Karpas-422 (cell line): ENCODE measurements around the gene EFHB. TPM values are rescaled to one million over a fixed set of nuclear protein-coding genes. Genes with fewer than 3 reads are reported as not detected.
"Not testable (repeated sequence)": the region's sequence is repeated elsewhere in the genome, so short reads cannot be mapped to it uniquely, and the experiment has no call there.

Source experiments
- DNase-seq: peaks from one replicate; pipeline ENCODE4 v3.0.0-alpha.2; 2015
- H2AFZ ChIP-seq: fragments of 200-600 bp; sonication (generic); 2 replicates; pipeline ENCODE4 v1.6.1; 2014; ENCODE audit warnings: antibody characterized with exemption, low read length, mixed read lengths
- H3K27ac ChIP-seq: fragments of 200-600 bp; sonication (generic); 2 replicates; pipeline ENCODE4 v1.5.1; 2014; ENCODE audit warnings: mild to moderate bottlenecking, low read length, moderate library complexity
- H3K27me3 ChIP-seq: fragments of 200-600 bp; sonication (generic); 2 replicates; pipeline ENCODE4 v1.6.1; 2014; ENCODE audit warnings: low read length, mixed read lengths
- H3K36me3 ChIP-seq: fragments of 200-600 bp; sonication (generic); 2 replicates; pipeline ENCODE4 v1.6.1; 2014; ENCODE audit warnings: low read length, mixed read lengths; ENCODE audit not compliant: insufficient read depth
- H3K4me1 ChIP-seq: fragments of 200-600 bp; sonication (generic); 2 replicates; pipeline ENCODE4 v1.6.1; 2014; ENCODE audit warnings: mild to moderate bottlenecking, low read length, mixed read lengths
- H3K4me2 ChIP-seq: fragments of 200-600 bp; sonication (generic); 2 replicates; pipeline ENCODE4 v1.6.1; 2014; ENCODE audit warnings: low read length, low read depth, mild to moderate bottlenecking; ENCODE audit not compliant: poor library complexity, severe bottlenecking
- H3K4me3 ChIP-seq: fragments of 200-600 bp; sonication (generic); 2 replicates; pipeline ENCODE4 v1.5.1; 2014; ENCODE audit warnings: mild to moderate bottlenecking, antibody characterized with exemption, low read length, mixed read lengths
- H3K79me2 ChIP-seq: fragments of 200-600 bp; sonication (generic); 2 replicates; pipeline ENCODE4 v1.6.1; 2014; ENCODE audit warnings: mild to moderate bottlenecking, low read length, mixed read lengths
- H3K9ac ChIP-seq: fragments of 200-600 bp; sonication (generic); 2 replicates; pipeline ENCODE4 v1.6.0; 2014; ENCODE audit warnings: low read length
- H3K9me2 ChIP-seq: fragments of 200-600 bp; sonication (generic), shearing (Covaris generic); replicated peaks from 2 replicates; pipeline ENCODE4 v1.6.0; 2014; ENCODE audit warnings: mild to moderate bottlenecking, low read length, moderate library complexity; ENCODE audit not compliant: insufficient read depth
- H3K9me3 ChIP-seq: fragments of 300-700, 200-600 bp; sonication (generic); 2 replicates; pipeline ENCODE4 v1.6.1; 2014; ENCODE audit warnings: low read length, mixed read lengths
- H4K20me1 ChIP-seq: fragments of 200-600 bp; sonication (generic); 2 replicates; pipeline ENCODE4 v1.6.1; 2014; ENCODE audit warnings: mild to moderate bottlenecking, antibody characterized with exemption, low read length, low read depth; ENCODE audit not compliant: insufficient read depth
- total RNA-seq: library from RNA; depleted of rRNA; stranded (reverse); fragments of >200 nt; shearing (Covaris generic); gene quantifications from 2 replicates; pipeline ENCODE4 v1.2.3, GENCODE V29; 2014; ENCODE audit warnings: low replicate concordance

Gene EFHB
- total RNA-seq, 1 experiment from 2014 or later: 7.3 TPM

DNA sequence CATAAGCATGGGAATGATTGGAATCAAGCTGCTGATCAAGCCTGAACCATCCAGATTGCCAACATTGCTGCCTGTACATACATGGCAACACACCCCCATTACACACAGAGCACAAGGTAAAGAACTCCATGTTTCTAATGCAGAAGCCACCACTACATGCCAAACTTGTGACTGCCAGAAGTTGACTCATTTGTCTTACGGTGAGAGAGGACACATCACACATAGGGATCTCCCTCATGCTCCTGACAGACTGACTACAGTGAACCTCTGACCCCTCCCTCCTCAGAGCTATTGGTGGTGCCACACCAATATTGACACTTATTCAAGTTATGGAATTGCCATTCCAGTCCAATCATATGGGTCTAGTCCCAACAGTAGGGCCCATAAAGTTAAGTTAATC is 42.3 kb downstream of the EFHB start:
- Histone ChIP-seq H3K9ac (no peak overlapping the region), H4K20me1 (no peaks in the 10 kb centered on the region), H3K4me2 (no peak overlapping the region), H3K4me3 (no peak overlapping the region), H3K79me2 (no peaks in the 10 kb centered on the region), H3K27me3 (no peaks in the 10 kb centered on the region), H3K9me2 (no peaks in the 10 kb centered on the region), H3K27ac (no peak overlapping the region), H3K9me3 (no peaks in the 10 kb centered on the region), H3K4me1 (no peaks in the 10 kb centered on the region), H3K36me3 (no peaks in the 10 kb centered on the region), H2AFZ (no peak overlapping the region)
- no peak for DNase-seq

DNA sequence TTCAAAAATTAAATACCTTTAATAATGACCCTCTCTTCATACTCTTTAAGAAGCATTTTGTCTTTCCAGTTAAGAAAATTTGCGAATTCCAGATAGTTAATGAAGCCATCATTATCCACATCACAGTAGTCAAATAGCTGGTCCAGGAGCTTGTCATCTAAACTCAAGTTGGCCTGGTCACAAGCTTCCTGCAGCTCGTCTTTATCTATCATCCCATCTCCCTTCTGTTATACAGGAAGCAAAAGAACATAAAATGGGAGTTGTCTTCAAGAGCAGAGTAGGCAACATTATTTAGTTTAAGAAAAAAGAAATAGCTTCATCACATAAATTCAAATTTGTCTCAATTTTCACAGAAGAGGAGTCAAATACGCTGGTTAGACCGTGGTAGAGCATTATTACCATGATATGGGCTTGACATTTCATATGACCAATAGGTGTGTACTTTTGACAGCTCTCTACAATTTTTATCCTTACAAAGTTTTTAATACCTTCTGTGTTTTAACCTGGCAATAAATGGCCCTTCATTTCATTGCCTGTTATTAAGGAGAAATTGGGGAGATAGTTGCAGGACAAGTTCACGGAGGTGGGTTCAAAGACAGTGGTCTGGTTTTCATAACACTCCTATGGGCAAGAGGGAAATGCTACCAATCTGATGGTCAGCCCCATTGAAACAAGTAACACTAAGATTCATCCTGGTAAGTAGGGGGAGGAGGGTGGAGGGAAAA is 45.4 kb downstream of the EFHB start:
- Histone ChIP-seq H3K79me2 (no peaks in the 10 kb centered on the region), H3K9me2 (no peaks in the 10 kb centered on the region), H3K4me2 (no peak overlapping the region), H3K4me1 (no peaks in the 10 kb centered on the region), H3K27ac (no peak overlapping the region), H3K27me3 (no peaks in the 10 kb centered on the region), H2AFZ (no peak overlapping the region), H3K9ac (no peak overlapping the region), H3K36me3 (no peaks in the 10 kb centered on the region), H3K9me3 (no peaks in the 10 kb centered on the region), H4K20me1 (no peaks in the 10 kb centered on the region), H3K4me3 (no peak overlapping the region)
- DNase-seq: no peak

DNA sequence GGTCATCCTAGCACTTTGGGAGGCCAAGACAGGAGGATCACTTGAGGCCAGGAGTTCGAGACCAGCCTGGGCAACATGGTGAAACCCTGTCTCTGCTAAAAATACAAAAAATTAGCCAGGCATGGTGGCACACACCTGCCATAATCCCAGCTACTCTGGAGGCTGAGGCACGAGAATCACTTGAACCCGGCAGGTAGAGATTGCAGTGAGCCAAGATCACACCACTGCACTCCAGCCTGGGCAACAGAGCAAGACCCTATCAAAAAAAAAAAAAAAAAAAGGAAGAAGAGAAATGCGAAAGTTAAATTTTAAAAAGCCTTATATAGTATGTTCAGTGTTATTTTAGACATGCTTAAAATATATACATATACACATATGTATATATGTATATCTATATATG is 46.9 kb downstream of the EFHB start:
- not testable (repeated sequence) for H3K36me3 ChIP-seq, H3K9ac ChIP-seq, H3K4me3 ChIP-seq, DNase-seq, H3K79me2 ChIP-seq, H2AFZ ChIP-seq, H3K4me2 ChIP-seq, H3K9me3 ChIP-seq, H3K27ac ChIP-seq, H3K4me1 ChIP-seq, H3K9me2 ChIP-seq, H4K20me1 ChIP-seq, H3K27me3 ChIP-seq

DNA sequence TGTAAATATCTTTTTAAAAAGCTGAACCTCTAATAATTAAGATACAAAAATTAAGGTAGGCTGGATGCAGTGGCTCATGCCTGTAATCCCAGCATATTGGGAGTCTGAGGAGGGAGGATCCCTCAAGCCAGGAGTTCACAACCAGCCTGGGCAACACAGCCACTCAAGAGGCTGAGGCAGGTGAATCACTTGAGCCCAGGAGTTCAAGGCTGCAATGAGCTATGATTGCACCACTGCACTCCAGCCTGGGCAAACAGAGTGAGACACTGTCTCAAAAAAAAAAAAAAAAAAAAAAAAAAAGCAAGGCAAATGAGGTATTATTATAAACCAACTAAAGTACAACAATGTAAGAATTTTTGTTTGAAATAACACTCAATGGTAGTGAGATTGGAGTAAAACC is 47.6 kb downstream of the EFHB start:
- no peaks in the 10 kb centered on the region for H4K20me1 ChIP-seq
- no peaks in the 10 kb centered on the region for H3K4me1 ChIP-seq
- H3K4me3 ChIP-seq: no peak overlapping the region
- no peaks in the 10 kb centered on the region for H3K9me2 ChIP-seq
- no peak overlapping the region for H3K27ac ChIP-seq
- no peaks in the 10 kb centered on the region for H3K36me3 ChIP-seq
- no peaks in the 10 kb centered on the region for H3K27me3 ChIP-seq
- H3K79me2 ChIP-seq: no peaks in the 10 kb centered on the region
- no peaks in the 10 kb centered on the region for H3K9me3 ChIP-seq
- no peak overlapping the region for H2AFZ ChIP-seq
- DNase-seq: no peak
- H3K9ac ChIP-seq: no peak overlapping the region
- H3K4me2 ChIP-seq: no peak overlapping the region

DNA sequence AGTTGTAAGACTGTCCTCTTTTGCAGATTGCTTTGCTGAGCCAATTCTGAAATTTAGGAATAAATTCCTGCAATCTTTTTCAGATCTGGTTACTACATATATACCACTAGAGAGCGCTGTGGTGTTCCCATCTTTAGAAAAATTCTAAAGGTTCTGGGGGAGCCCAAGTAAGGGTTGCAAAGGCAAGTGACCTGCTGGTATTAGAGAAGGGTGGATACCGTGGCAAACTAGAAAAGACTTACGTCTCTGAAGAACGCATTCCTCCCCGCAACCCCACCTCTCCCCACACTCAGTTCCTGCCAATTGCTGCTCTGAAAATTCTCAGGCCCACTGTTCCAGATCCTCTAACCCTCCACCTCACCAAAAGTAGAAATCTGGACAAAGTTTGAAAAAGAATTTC is 48.5 kb downstream of the EFHB start:
- no peak overlapping the region for H3K9ac ChIP-seq
- no peaks in the 10 kb centered on the region for H3K4me1 ChIP-seq
- no peak overlapping the region for H3K4me2 ChIP-seq
- no peaks in the 10 kb centered on the region for H4K20me1 ChIP-seq
- H2AFZ ChIP-seq: no peak overlapping the region
- H3K36me3 ChIP-seq: no peaks in the 10 kb centered on the region
- DNase-seq: peak; percentile 80
- H3K9me2 ChIP-seq: no peaks in the 10 kb centered on the region
- no peaks in the 10 kb centered on the region for H3K79me2 ChIP-seq
- no peak overlapping the region for H3K27ac ChIP-seq
- H3K4me3 ChIP-seq: no peak overlapping the region
- H3K9me3 ChIP-seq: no peaks in the 10 kb centered on the region
- no peaks in the 10 kb centered on the region for H3K27me3 ChIP-seq

DNA sequence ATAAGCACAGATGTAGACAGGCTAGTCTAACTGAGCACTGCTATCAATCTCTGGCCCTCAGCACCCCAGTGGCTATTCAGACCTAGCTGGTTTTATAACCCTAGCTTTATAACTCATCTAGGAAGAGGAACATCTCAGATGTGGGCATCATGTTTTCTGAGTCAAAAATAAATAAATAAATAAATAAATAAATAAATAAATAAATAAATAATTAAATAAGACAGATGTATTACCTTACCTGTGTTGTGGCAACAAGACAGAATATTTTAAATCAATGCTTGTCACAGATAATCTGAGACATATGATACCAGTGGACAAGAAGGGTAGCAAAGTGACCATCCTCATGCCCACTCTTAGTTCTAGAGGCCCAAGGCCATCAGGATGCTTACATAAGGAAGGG is 52.2 kb downstream of the EFHB start:
- no peaks in the 10 kb centered on the region for H3K9me3 ChIP-seq
- no peaks in the 10 kb centered on the region for H3K79me2 ChIP-seq
- no peak overlapping the region for H3K27ac ChIP-seq
- no peaks in the 10 kb centered on the region for H3K27me3 ChIP-seq
- no peak overlapping the region for H3K4me3 ChIP-seq
- no peaks in the 10 kb centered on the region for H3K4me1 ChIP-seq
- no peaks in the 10 kb centered on the region for H3K9me2 ChIP-seq
- DNase-seq: no peak
- H2AFZ ChIP-seq: no peak overlapping the region
- H3K4me2 ChIP-seq: no peak overlapping the region
- H3K9ac ChIP-seq: no peak overlapping the region
- no peaks in the 10 kb centered on the region for H3K36me3 ChIP-seq
- H4K20me1 ChIP-seq: no peaks in the 10 kb centered on the region

DNA sequence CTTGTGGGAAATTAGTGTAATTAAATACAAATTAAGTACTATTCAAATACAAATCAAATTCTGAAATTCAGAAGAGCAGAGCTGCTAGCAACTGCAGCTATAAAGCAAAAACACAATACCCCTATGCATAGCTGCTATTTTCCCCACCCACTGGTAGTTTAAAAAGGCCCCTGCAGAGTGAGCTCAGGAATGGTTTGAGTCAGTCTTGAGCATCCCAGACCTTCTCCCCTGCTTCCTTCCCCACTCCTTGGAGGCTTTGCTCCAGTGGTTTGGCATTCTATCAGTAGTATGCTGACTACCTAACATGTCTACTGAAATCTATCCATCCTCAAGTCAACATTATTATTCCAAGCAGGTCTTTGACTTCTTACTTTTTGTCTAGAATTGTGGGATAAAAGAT is 53.0 kb downstream of the EFHB start:
- Histone ChIP-seq H3K79me2 (no peaks in the 10 kb centered on the region), H3K4me2 (no peak overlapping the region), H3K36me3 (no peaks in the 10 kb centered on the region), H3K4me3 (no peak overlapping the region), H4K20me1 (no peaks in the 10 kb centered on the region), H3K27ac (no peak overlapping the region), H2AFZ (no peak overlapping the region), H3K9me3 (no peaks in the 10 kb centered on the region), H3K9ac (no peak overlapping the region), H3K9me2 (no peaks in the 10 kb centered on the region), H3K27me3 (no peaks in the 10 kb centered on the region), H3K4me1 (no peaks in the 10 kb centered on the region)
- DNase-seq: no peak

DNA sequence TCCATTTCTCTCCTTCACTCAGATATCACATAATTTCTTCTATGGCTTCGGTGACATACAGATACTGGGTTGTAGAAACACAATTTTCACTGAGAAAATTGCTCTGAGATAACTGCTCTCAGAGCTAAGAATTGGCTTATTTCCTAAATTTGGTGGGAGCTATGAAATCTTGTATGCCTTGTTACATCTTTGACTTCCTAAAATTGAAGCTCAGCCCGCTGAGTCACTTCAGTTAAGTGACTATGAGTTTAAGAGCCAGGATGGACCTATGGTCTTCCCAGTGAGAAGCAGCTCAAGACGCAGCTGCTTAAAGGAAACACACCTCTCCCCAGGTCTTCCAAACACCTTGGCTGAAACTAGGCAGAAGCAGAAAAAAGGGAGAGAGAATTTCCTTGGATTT is 56.4 kb downstream of the EFHB start:
- Histone ChIP-seq H3K4me1 (no peaks in the 10 kb centered on the region), H3K9ac (no peak overlapping the region), H3K79me2 (no peaks in the 10 kb centered on the region), H3K36me3 (no peaks in the 10 kb centered on the region), H4K20me1 (no peaks in the 10 kb centered on the region), H3K9me2 (no peaks in the 10 kb centered on the region), H3K4me2 (no peak overlapping the region), H3K27ac (no peak overlapping the region), H3K9me3 (no peaks in the 10 kb centered on the region), H3K27me3 (no peaks in the 10 kb centered on the region), H3K4me3 (no peak overlapping the region), H2AFZ (no peak overlapping the region)
- no peak for DNase-seq
